ENCODE results near the gene GNAT1.

- TF ChIP-seq CTCF (IDR thresholded peaks at IDR 0.05; ENCODE audit: low read depth, low read length) = 0 out of 2 replicates have a peak, but pooled peaks have one; percentile 10
- no peak for TF ChIP-seq EZH2phosphoT487 (IDR thresholded peaks at IDR 0.05; ENCODE audit: low read depth)
These were observed 16.4 kb upstream of the GNAT1 start for GRCh38 chr3:50174947-50175524.

All from OCI-LY3 (cell line).